WTC11 (cell line): ENCODE measurements around the gene ASCC3. TPM values are rescaled to one million over a fixed set of nuclear protein-coding genes. Genes with fewer than 3 reads are reported as not detected.

ENCODE experiments used
- ATAC-seq: fragments of 200-7000 bp; cut with Tn5 transposase; 2 replicates; pipeline ENCODE4 v1.10.0; 2021; ENCODE audit warnings: mild to moderate bottlenecking, moderate library complexity
- CTCF ChIA-PET: fragments of 300-600 bp; sonication (Branson Sonifier 250); formaldehyde crosslinking; loops from one replicate; lab custom pipeline; 2021; ENCODE audit warnings: antibody characterized with exemption; lab: Charles Lee
- POLR2A ChIA-PET: fragments of 350-600 bp; sonication (Branson Sonifier 250); formaldehyde crosslinking; loops from one replicate; lab custom pipeline; 2021; ENCODE audit warnings: antibody characterized with exemption; lab: Charles Lee
- DNase-seq: peaks from one replicate; pipeline ENCODE4 v3.0.0; 2021; ENCODE audit warnings: low spot score
- H3K27ac Mint-ChIP-seq: 2 replicates; pipeline ENCODE4 v1.8.0; 2021; ENCODE audit warnings: mixed read lengths
- H3K27me3 Mint-ChIP-seq: 2 replicates; pipeline ENCODE4 v1.8.0; 2021; ENCODE audit warnings: low read depth, mild to moderate bottlenecking, moderate library complexity, mixed read lengths
- H3K36me3 Mint-ChIP-seq: 2 replicates; pipeline ENCODE4 v1.8.0; 2021; ENCODE audit warnings: mixed read lengths
- H3K4me1 Mint-ChIP-seq: 2 replicates; pipeline ENCODE4 v1.8.0; 2022; ENCODE audit warnings: mixed read lengths
- H3K4me3 Mint-ChIP-seq: 2 replicates; pipeline ENCODE4 v1.8.0; 2021; ENCODE audit warnings: mild to moderate bottlenecking, moderate library complexity, mixed read lengths
- H3K9me3 Mint-ChIP-seq: 2 replicates; pipeline ENCODE4 v1.8.0; 2021; ENCODE audit warnings: mixed read lengths
- CDX4 ChIP-seq: fragments of 250-450 bp; sonication (Bioruptor Pico); IDR thresholded peaks from 2 replicates; pipeline ENCODE4 v1.9.0; 2021; ENCODE audit warnings: moderate library complexity, mild to moderate bottlenecking, inconsistent platforms, borderline replicate concordance
- CREB1 ChIP-seq: sonication (generic); formaldehyde crosslinking; IDR thresholded peaks from 2 replicates; pipeline ENCODE4 v1.8.0; 2023; ENCODE audit warnings: mild to moderate bottlenecking, missing genetic modification reagents
- E2F1 ChIP-seq: sonication (generic); formaldehyde crosslinking; IDR thresholded peaks from 2 replicates; pipeline ENCODE4 v1.8.0; 2022; ENCODE audit warnings: mild to moderate bottlenecking, missing genetic modification reagents
- ELF4 ChIP-seq: sonication (generic); formaldehyde crosslinking; IDR thresholded peaks from 2 replicates; pipeline ENCODE4 v1.8.1; 2022; ENCODE audit warnings: low read depth, mild to moderate bottlenecking, moderate library complexity, missing genetic modification reagents
- GTF2I ChIP-seq: fragments of 250-450 bp; sonication (Bioruptor Pico); conservative IDR thresholded peaks from 2 replicates; pipeline ENCODE4 v1.4.0; 2021; ENCODE audit warnings: mild to moderate bottlenecking
- JAZF1 ChIP-seq: fragments of 250-450 bp; sonication (Bioruptor Pico); IDR thresholded peaks from 2 replicates; pipeline ENCODE4 v1.9.0; 2021; ENCODE audit warnings: moderate library complexity, mild to moderate bottlenecking, inconsistent platforms
- MLX ChIP-seq: sonication (generic); formaldehyde crosslinking; IDR thresholded peaks from 2 replicates; pipeline ENCODE4 v1.8.1; 2023; ENCODE audit warnings: mild to moderate bottlenecking, missing genetic modification reagents, moderate library complexity
- MYBL2 ChIP-seq: sonication (generic); formaldehyde crosslinking; IDR thresholded peaks from 2 replicates; pipeline ENCODE4 v1.8.1; 2023; ENCODE audit warnings: mild to moderate bottlenecking, moderate library complexity, missing genetic modification reagents
- NFATC4 ChIP-seq: fragments of 250-450 bp; sonication (Bioruptor Pico); IDR thresholded peaks from 2 replicates; pipeline ENCODE4 v1.9.0; 2021; ENCODE audit warnings: mild to moderate bottlenecking
- NFE2L1 ChIP-seq: sonication (generic); formaldehyde crosslinking; IDR thresholded peaks from 2 replicates; pipeline ENCODE4 v1.8.1; 2023; ENCODE audit warnings: missing genetic modification reagents
- NR2C2 ChIP-seq: sonication (generic); formaldehyde crosslinking; IDR thresholded peaks from 2 replicates; pipeline ENCODE4 v1.8.0; 2022; ENCODE audit warnings: mild to moderate bottlenecking, missing genetic modification reagents
- NR3C1 ChIP-seq: sonication (generic); formaldehyde crosslinking; conservative IDR thresholded peaks from 2 replicates; pipeline ENCODE4 v1.8.1; 2023; ENCODE audit warnings: low read depth, mild to moderate bottlenecking, missing genetic modification reagents
- RORB ChIP-seq: fragments of 250-450 bp; sonication (Bioruptor Pico); IDR thresholded peaks from 2 replicates; pipeline ENCODE4 v1.9.0; 2021; ENCODE audit warnings: mild to moderate bottlenecking
- STAT6 ChIP-seq: sonication (generic); formaldehyde crosslinking; conservative IDR thresholded peaks from 2 replicates; pipeline ENCODE4 v1.8.1; 2023; ENCODE audit warnings: mild to moderate bottlenecking, low read depth, missing genetic modification reagents, moderate library complexity
- TCF7 ChIP-seq: sonication (generic); formaldehyde crosslinking; IDR thresholded peaks from 2 replicates; pipeline ENCODE4 v1.8.0; 2022; ENCODE audit warnings: mild to moderate bottlenecking, low read depth, missing genetic modification reagents, moderate library complexity
- USF1 ChIP-seq: sonication (generic); formaldehyde crosslinking; IDR thresholded peaks from 2 replicates; pipeline ENCODE4 v1.8.0; 2022; ENCODE audit warnings: mild to moderate bottlenecking, missing genetic modification reagents
- ZBTB21 ChIP-seq: sonication (generic); formaldehyde crosslinking; IDR thresholded peaks from 2 replicates; pipeline ENCODE4 v1.8.1; 2023; ENCODE audit warnings: mild to moderate bottlenecking, missing genetic modification reagents, borderline replicate concordance
- ZNF232 ChIP-seq: sonication (generic); formaldehyde crosslinking; IDR thresholded peaks from 2 replicates; pipeline ENCODE4 v1.8.0; 2022; ENCODE audit warnings: mild to moderate bottlenecking, missing genetic modification reagents
- ZNF263 ChIP-seq: sonication (generic); formaldehyde crosslinking; IDR thresholded peaks from 2 replicates; pipeline ENCODE4 v1.8.1; 2022; ENCODE audit warnings: low read depth, mild to moderate bottlenecking, moderate library complexity, missing genetic modification reagents
- ZNF396 ChIP-seq: fragments of 250-450 bp; sonication (Bioruptor Pico); IDR thresholded peaks from 2 replicates; pipeline ENCODE4 v1.8.0; 2021; ENCODE audit warnings: mild to moderate bottlenecking, moderate library complexity, borderline replicate concordance
- ZNF423 ChIP-seq: fragments of 250-450 bp; sonication (Bioruptor Pico); IDR thresholded peaks from 2 replicates; pipeline ENCODE4 v2.1.2; 2022; ENCODE audit warnings: mild to moderate bottlenecking, moderate library complexity
- ZNF532 ChIP-seq: fragments of 250-450 bp; sonication (Bioruptor Pico); IDR thresholded peaks from 2 replicates; pipeline ENCODE4 v1.9.0; 2021; ENCODE audit warnings: mild to moderate bottlenecking, borderline replicate concordance
- ZNF671 ChIP-seq: fragments of 250-450 bp; sonication (Bioruptor Pico); IDR thresholded peaks from 2 replicates; pipeline ENCODE4 v1.8.0; 2021; ENCODE audit warnings: mild to moderate bottlenecking
- total RNA-seq: library from RNA; stranded (reverse); gene quantifications from 3 replicates; pipeline ENCODE4 v1.2.3, GENCODE V29; 2021

Gene ASCC3
- total RNA-seq, 1 experiment from 2014 or later, result 80.7 TPM

GRCh38 chr6:100880149-100880852 lies 828 bp downstream of the ASCC3 start:
- no peak for ATAC-seq
- DNase-seq, result no peak
- Mint-ChIP-seq H3K4me1 (peaks cover 68% of the 10 kb centered on the region), H3K9me3 (no peaks in the 10 kb centered on the region; the same call in 1 of the 2 replicates), H3K27me3 (no peaks in the 10 kb centered on the region; the same call in 1 of the 2 replicates), H3K4me3 (peak overlapping the region; percentile 99), H3K36me3 (no peaks in the 10 kb centered on the region), H3K27ac (peak overlapping the region; percentile 97)
- TF ChIP-seq TCF7 (CRISPR knock-in tag) (no peak), NFE2L1 (CRISPR knock-in tag) (no peak), CDX4 (CRISPR knock-in tag) (no peak), ZNF423 (no peak), STAT6 (CRISPR knock-in tag) (no peak), ZNF671 (no peak), ZBTB21 (no peak), RORB (CRISPR knock-in tag) (no peak), NR2C2 (no peak), NFATC4 (no peak)
- ChIA-PET CTCF (interaction anchor here (1.2 to 1.7 kb wide), 2 partner anchors 34 to 764 kb away, joined by 3 to 6 read pairs; no protein-coding TSS in a partner anchor), POLR2A (no interaction called here)

GRCh38 chr6:100879317-100879716 lies 1.8 kb downstream of the ASCC3 start:
- H3K4me1 Mint-ChIP-seq, result peaks cover 67% of the 10 kb centered on the region
- TF ChIP-seq NFE2L1 (CRISPR knock-in tag) (no peak), JAZF1 (CRISPR knock-in tag) (no peak), NR3C1 (no peak), ELF4 (CRISPR knock-in tag) (no peak), CREB1 (CRISPR knock-in tag) (no peak), GTF2I (CRISPR knock-in tag) (no peak), ZNF263 (CRISPR knock-in tag) (no peak), ZNF232 (CRISPR knock-in tag) (no peak), ZNF396 (CRISPR knock-in tag) (no peak), USF1 (CRISPR knock-in tag) (no peak), MYBL2 (CRISPR knock-in tag) (no peak), ZNF532 (CRISPR knock-in tag) (no peak), E2F1 (CRISPR knock-in tag) (no peak), MLX (CRISPR knock-in tag) (no peak)
- DNase-seq (no peak), ATAC-seq (peak; percentile 5; the same call in 1 of the 2 replicates)
- H3K9me3 Mint-ChIP-seq, result no peaks in the 10 kb centered on the region; the same call in 1 of the 2 replicates
- peaks cover 6% of the 10 kb centered on the region for H3K36me3 Mint-ChIP-seq
- POLR2A ChIA-PET, result no interaction called here
- no peaks in the 10 kb centered on the region; the same call in 1 of the 2 replicates for H3K27me3 Mint-ChIP-seq
- peak overlapping the region; percentile 26; the same call in 1 of the 2 replicates for H3K27ac Mint-ChIP-seq
- CTCF ChIA-PET, result interaction anchor here (1.7 kb wide), 1 partner anchor 35 kb away, joined by 6 read pairs; no protein-coding TSS in a partner anchor
- peak overlapping the region; percentile 55 for H3K4me3 Mint-ChIP-seq
